SKM-1 treated with dmso at 0.1 percent for 144 hours (cell line): ENCODE data around the gene TTLL5.
"Not testable (repeated sequence)": the region's sequence is repeated elsewhere in the genome, so short reads cannot be mapped to it uniquely, and the experiment has no call there.

ENCODE experiments used
- DNase-seq: peaks from one replicate; lab custom pipeline; 2025; ENCODE audit not compliant: unreplicated experiment; lab: John Stamatoyannopoulos, UW

The TTLL5 gene

DNA sequence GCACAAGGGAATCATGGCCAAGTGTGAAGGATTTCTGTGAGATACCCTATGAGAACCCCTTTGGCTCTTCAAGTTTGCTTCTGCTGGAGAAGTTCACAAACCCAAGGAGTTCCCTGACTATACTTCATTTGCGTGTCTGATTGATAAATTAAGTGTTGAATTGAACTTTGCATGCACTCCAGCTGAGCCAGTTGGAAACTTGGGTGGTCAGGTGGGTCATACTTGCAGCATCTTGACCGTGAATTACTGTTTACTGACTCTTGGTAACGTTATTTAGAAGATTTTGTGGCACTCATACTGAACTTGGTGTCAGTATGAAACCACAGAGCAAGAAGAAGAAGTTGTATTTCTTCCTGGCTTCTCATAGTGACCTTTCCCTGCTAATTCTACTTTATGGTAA is 243.3 kb downstream of the TTLL5 start:
- no peak for DNase-seq

DNA sequence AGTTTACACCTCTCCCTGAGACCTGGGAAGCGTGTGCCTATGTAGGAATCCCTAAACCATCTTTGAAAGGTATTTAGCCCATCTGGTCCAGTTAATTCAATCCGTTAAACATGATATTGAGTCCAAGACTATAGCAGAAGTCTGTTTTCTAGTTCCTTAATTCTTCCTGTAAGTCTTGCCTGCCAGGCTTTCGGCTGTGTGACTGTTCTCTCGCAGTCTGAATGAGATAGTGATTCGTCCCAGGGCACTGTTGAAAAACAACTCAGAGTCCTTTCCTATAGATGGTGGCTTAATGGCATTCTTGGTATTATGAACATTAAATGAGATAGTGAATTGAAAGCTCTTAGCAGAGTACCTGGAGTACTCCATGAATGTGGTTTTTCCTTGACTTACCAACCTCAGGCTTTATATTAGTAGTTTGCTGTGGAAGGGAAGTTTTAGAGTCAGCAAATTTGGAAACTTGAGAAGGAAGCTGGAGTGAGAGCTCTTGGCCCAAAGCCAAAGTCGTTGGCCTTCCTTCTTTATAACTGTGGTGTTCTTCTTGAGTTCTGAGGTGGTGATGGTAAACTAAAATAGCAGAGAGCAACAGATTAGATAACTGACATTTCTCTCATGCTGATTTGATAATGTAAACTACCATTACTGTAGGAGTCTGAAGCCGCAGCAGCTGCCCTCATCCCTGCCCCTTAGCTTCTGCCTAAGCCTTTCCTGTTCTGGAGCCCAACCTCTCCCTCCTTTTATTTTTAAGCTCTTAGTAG is 244.3 kb downstream of the TTLL5 start:
- DNase-seq: no peak

DNA sequence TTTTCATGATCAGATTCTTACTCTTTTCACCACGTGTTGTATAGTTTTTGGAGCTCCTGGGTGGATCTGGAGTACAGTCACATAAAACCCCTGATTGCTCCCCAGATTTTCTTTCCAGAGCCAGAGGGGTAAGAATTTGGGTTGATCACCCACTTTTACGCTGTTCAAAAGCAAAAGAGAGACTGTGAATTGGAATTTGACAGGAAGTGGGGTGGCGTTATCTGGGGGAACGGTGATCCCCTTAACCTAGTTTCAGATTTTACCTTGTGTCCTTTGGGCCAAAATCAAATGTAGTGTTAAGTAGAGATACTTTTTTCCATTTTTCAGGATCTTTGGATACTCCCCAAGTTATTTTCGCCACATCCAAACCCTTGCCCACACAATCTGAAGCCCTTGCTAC is 245.2 kb downstream of the TTLL5 start:
- no peak for DNase-seq

DNA sequence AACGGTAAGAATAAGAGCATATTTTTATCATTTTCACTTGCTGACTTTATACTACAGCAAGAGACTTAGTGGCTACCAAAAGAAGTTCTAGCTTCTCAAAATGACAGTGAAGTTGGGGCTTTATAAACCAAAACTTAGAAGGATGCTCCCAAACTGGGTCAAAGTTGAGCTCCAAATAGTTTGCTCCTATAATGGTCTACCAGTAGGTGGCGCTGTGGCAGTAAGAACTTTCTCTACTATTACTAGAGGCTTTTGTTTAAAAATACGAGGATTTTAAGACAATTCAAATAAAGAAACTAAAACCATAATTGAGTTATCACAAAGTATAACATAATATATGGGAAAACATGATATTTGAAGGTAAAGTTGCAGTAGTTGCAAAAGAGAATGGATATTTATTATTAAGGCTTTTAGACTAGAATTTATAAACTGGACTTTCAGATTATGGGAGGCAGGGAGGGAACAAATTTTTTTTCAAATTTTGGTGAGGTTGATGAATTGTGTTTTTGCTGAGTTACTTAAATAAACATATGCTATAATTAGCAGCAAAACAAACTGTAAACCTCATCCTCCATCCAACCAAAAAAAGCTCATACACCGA is 245.7 kb downstream of the TTLL5 start:
- peak; percentile 8 for DNase-seq

DNA sequence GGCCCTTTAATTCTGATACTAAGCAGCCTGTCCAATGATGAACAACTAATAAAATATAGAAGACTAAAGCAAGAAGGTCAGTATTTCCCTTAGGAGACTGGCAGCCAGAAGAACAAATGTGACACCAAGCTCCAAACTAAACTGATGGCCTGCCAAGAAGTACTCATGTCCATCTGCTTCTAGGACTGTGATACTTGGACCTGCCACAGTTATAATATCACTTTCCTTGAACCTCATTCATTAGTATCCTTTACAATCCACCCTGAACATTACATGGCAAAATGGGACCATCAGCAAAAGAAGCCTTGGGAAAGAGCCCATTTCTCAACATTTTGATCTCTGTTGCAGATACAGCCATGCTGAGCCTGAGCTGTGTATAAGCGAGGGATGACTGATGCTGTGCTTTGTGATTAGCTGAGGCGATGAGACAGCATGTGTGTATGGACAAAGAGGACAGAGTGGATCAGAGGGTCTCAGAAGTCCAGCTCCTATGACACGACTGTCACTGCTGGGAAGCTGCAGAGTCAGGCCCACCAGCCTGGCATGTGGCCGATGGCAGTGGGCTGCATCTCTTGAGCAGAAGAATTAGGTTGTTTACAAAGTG is 246.8 kb downstream of the TTLL5 start:
- DNase-seq: no peak

DNA sequence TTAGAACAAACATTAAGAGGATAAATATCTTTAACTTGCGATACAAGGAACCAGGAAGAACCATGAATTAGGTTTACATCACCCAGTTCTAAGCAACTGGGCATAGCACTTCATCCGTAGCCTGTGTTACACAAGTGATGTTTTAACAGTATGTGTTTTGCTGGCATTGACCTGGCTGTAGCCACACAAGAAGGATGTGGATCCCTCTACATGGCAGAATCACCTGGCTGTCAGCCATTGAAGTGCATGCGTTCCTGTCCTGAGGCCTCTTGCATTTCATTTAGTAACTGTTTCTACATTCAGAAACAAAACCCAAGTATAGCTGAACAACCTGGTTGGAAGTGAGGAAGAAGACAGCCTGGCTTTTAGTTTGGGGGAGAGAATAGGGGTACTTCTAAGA is 248.6 kb downstream of the TTLL5 start:
- DNase-seq: no peak

DNA sequence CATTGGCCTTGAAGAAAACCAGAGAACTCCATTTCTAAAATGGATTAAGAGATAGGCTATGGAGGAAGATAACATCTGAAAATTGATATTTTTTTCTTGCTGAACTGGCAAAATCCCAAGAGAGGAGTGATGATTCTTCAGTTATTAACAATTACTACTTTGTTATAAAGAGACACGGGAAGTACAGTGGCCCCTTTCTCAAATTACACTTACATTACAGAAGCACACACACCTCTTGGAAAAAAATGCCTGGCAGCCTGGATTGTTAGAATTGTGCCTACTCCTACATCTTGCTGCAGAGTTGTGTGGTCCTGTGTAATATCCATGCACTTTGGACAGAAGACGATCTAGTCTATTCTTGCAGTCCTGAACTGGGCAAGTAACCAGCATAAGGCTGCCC is 249.0 kb downstream of the TTLL5 start:
- DNase-seq: no peak

DNA sequence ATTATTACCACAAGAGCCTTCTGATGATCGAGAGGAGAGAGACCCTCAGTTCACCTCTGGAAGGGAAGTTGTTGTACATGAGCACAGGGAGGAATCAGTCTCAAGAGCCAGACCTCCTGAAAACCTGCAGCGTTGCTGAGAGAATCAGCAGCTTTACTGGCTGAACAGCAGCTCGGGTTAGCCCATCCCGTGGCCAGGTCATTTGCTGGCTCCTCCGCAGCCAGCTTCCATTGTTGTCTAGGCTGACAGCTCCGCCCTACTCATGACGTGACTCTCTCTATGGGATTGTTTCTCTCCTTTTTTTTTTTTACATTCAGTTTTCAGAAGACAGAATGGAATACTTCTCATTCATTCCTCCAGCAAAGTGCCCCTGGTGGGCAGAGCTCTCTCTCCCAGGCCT is 250.8 kb downstream of the TTLL5 start:
- DNase-seq: no peak

DNA sequence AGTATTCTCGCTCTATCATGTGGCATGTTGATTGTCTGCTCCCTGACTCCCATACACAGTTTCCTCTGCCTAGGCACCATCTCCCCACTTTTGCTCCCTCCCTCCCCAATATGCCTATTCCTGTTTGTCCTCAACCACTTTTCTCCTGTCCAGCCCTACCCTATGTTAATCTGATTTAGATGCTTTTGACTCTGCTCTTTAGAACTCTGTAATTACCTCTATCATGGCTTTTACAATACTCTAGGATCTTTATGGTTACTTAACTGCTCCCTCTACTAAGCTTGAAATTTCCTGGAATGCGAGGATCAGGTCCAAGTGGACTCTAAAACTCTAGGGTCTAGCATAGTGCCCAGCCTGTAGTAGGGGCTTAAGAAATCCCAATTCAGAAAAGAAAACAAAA is 252.1 kb downstream of the TTLL5 start:
- no peak for DNase-seq

DNA sequence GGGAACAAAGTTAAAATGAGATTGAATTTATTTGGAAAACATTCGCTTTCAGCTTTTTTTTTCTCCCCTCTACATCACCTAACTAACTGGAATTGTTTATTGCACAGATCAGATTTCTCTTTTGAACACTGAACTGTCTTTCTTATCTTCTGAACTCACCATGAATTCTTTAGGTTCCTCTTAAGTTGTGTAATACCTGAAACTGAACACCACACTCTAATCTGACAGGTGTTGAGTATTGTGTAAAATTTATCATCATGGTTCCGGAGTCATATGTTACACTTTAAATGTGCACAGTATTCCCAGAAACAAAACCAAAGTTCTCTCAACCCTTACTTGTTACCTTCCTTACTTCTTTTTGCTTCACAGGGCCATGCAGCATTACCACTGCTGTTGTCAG is 254.0 kb downstream of the TTLL5 start:
- no peak for DNase-seq

DNA sequence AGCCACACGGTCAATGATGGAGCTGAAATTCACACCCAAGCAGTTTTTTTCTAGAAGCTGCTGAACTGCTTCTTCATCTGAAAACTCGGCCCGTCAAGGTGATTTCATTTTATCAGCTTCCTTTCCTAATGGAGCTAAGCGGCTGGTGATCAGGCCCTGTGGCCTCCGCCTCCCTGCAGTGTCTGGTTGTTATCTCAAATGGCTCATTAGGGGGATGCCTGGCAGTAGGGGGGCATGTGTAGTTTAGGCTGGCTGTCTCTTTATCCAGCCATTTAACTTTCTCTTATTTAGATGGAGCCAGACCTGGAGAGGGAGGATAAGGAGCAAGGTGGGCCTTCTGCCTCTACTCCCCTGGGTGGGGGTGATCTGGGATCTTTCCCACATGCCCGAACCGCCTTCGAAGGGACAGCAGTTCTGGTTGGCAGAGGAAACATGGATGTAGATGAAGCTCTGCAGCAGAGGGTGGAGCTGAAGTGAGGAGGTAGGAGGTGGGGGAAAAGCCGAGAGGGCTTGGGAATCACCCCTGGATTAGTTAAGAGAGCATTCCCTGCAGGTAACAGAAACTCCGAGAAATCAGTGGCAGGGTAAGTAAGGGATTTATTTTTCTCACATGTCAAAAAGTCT is 256.4 kb downstream of the TTLL5 start:
- no peak for DNase-seq

DNA sequence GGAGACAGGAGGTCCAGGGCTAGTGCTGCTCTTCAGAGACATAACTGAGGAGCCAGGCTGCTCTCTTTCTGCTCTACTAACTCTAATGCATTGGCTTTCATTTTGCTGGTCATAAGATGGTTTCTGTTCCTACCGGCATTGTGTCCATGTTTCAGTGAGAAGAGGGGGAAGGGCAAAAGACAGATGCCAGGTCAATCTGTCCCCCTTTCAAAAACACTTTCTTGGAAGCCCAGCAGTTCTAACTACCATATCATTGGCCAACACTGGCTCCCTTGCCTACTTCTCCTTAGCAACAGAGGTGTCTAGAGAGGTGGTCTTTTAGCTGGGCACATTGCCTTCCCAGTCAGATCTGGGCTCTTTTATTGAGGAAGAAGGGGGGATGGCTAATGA is 256.9 kb downstream of the TTLL5 start:
- DNase-seq: no peak

DNA sequence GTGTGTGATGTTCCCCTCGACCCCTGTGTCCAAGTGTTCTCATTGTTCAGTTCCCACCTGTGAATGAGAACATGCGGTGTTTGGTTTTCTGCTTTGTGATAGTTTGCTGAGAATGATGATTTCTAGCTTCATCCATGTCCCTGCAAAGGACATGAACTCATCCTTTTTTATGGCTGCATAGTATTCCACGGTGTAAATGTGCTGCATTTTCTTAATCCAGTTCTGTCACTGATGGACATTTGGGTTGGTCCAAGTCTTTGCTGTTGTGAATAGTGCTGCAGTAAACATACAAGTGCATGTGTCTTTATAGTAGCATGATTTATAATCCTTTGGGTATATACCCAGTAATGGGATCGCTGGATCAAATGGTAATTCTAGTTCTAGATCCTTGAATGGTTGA is 259.4 kb downstream of the TTLL5 start:
- DNase-seq: not testable (repeated sequence)

DNA sequence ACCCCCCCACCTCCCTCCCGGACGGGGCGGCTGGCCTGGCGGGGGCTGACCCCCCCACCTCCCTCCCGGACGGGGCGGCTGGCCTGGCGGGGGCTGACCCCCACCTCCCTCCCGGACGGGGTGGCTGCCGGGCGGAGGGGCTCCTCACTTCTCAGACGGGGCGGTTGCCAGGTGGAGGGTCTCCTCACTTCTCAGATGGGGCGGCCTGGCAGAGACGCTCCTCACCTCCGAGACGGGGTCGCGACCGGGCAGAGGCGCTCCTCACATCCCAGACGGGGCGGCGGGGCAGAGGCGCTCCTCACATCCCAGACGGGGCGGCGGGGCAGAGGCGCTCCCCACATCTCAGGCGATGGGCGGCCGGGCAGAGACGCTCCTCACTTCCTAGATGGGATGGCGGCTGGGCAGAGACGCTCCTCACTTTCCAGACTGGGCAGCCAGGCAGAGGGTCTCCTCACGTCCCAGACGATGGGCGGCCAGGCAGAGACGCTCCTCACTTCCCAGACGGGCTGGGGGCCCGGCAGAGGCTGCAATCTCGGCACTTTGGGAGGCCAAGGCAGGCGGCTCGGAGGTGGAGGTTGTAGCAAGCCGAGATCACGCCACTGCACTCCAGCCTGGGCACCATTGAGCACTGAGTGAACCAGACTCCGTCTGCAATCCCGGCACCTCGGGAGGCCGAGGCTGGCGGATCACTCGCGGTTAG is 264.2 kb downstream of the TTLL5 start:
- not testable (repeated sequence) for DNase-seq

DNA sequence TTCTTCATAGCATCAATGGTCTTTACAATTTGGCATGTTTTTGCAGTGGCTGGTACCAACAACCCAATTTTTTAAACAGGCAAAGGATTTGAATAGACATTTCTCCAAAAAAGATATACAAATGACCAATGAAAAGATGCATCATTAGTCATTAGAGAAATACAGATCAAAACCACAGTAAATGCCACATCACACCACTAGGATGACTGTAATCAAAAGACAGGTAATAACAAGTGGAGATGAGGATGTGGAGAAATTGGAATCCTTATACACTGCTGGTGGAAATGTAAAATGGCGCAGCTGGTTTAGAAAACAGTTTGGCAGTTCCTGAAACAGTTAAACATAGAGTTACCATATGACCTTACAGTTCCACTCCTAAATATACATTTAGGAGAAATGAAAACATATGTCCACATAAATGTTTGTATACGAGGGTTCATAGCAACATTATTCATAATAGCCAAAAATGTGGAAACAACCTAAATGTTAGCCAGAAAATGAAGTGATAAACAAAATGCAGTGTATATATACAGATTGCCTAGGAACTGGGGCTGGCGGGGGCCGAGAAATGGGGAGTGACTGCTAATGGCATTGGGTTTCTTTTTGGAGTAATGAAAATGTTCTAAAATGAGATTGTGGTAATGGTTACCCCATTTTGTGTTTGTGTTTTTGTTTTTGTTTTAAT is 265.5 kb downstream of the TTLL5 start:
- DNase-seq: no peak

DNA sequence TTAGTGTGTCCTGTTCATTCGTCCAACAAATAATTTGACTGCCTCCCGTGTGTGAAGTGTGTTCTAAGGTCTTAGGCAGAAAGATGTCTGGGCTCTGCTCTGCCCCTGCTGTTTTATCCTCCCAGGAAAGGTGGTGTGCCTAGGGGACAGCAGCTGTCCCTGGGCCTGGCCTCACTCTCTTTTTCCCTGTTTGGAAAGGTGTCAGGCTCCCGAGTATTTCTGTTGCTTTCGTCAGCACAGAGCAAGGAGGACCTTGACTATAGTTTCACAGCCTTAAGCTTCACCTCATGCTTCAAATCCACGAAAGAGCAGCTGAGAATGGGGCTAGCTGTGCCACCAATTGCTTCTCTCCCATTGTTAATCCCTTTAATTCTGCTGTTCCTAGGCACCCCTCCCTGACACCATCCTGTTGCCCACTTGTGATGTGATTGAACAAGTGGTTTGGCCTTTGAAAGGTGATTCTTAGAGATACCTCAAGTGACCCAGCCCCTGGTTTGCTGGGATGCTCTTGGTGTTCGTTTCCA is 266.6 kb downstream of the TTLL5 start:
- no peak for DNase-seq

DNA sequence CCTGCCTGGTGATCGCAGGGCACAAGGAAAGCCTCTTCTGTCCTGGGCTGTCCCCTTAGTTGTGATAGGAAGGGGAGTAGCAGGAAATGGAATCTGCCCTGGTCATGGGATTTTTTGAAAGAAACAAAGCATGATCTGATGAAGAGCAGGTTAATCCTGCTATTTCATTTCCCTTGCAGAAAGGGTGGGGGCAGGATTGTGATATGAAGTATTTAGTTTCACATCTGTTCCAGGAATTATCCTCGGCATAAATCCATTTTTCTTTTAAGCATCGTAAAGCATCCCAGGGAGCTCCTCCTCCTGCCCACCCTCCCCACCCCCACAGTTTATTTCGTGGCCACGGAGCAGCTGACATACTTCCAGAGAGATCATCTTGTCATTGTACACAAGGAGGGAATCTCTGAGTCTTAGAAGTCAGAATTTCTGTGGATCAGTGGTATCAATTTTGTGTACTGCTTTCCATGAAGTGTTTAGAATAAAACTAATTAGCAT is 267.7 kb downstream of the TTLL5 start:
- no peak for DNase-seq

DNA sequence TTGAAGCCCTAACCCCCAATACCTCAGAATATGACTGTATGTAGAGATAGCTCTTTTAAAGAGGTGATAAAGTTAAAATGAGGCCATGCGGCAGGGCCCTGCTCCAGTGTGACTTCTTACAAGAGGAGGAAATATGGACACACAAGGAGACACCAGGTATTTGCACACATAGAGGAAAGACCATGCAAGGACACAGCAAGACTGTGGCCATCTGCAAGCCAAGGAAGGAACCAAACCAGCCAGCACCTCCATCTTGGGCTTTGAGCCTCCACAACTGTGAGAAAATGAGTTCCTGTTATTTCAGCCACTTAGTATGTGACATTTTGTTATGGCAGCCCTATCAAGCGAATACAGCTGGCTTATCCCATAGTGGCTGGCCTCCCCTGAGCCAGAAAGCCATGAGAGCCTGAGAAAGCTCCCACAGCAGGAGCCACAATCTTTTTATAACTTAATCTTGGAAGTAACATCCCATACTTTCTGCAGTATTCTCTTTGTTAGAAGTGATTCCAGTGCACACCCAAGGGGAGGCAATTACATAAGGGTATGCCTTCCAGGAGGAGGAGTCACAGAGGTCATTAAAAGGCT is 272.8 kb downstream of the TTLL5 start:
- DNase-seq: no peak

DNA sequence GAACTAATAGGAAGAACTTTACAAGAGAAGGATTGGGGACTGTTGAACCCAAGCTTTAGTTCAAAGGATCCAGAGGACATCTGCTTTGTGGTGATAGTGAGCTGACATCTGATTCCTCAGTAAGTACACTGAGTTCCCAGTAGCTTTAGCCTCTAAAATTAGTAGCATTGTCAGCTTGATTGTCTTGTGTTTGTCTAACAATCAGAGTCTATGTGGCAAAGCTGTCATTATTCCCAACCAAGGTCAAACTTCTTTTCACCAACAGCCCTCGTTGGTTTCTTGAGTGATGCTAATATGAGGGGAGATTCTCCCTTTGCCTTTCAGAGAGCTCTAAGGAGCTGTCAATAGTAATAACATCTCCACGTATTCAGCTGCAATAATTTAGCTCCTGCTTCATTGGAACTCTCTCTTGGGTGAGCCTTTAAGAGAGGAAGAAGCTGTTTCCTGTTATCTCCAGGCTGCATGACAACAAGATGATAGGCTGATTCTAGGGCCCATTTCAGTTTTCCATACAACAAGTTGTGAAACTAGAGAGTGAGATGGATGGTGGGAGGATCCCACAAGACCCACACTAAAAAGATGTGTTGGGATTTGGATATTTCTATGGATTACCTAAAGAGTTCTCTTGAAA is 274.1 kb downstream of the TTLL5 start:
- DNase-seq: no peak

DNA sequence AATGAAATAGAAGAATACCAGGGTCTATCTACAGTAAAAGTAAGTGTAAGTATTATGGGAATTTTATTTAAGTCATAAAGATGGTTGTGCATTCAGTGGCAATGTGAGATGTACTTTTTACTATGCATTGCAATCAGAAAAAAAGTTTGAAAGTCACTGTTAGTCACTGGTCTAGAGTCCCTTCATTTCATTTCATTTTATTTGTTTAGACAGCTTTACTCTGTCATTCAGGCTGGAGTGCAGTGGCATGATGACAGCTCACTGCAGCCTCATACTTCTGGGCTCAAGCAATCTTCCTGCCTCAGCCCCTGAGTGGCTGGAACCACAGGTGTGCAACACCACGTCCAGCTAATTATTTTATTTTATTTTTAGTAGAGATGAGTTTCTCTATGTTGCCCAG is 278.2 kb downstream of the TTLL5 start:
- DNase-seq: no peak
